Lower leg skin (tissue), 4 donors: ENCODE results near the gene IYD. TPM values are rescaled to one million over a fixed set of nuclear protein-coding genes. Genes with fewer than 3 reads are reported as not detected.
"Not testable (repeated sequence)": the region's sequence is repeated elsewhere in the genome, so short reads cannot be mapped to it uniquely, and the experiment has no call there.

Source experiments
- DNase-seq, 2 donors: peaks; one replicate each; pipeline ENCODE4 v3.0.0-alpha.2; 2019; ENCODE audit warnings: low spot score in 2 of 2
- H3K4me3 ChIP-seq: fragments of 200-600 bp; sonication (generic); 2 replicates; pipeline ENCODE4 v1.5.1; 2017; ENCODE audit warnings: mild to moderate bottlenecking, low read depth; ENCODE audit not compliant: poor library complexity, severe bottlenecking
- POLR2A ChIP-seq, 2 donors: fragments of 450-650 bp; IDR thresholded peaks; one replicate each; pipeline ENCODE4 v1.6.1; 2016 to 2017; ENCODE audit warnings: antibody characterized with exemption in 2 of 2, mild to moderate bottlenecking in 1 of 2, moderate library complexity in 1 of 2
- WGBS, 2 donors: methylation state at CpG; one replicate each; pipeline ENCODE4 v1.1.5; 2018; 5-methylcytosine and 5-hydroxymethylcytosine counted together
- intact Hi-C: fragments of 100-400 bp; cut with DNase I; formaldehyde crosslinking; loops from one replicate; pipeline ENCODE4 v1.15.0; 2023; ENCODE audit warnings: low total_unique reads
- total RNA-seq, 4 donors: library from RNA; depleted of rRNA; stranded (reverse); fragments of >200 nt; gene quantifications; one replicate each; pipeline ENCODE4 v1.1.0, GENCODE V29; 2016
- TF ChIP-seq, protein P1 (sequence below), 3 donors: fragments of 450-650 bp; IDR thresholded peaks; one replicate each; pipeline ENCODE4 v1.5.1; 2016; ENCODE audit warnings: antibody characterized with exemption in 3 of 3, mild to moderate bottlenecking in 3 of 3, moderate library complexity in 2 of 3

Gene IYD
- total RNA-seq, 4 donors from 2014 or later, result 0.42 to 3.1 (median 0.99) TPM

DNA sequence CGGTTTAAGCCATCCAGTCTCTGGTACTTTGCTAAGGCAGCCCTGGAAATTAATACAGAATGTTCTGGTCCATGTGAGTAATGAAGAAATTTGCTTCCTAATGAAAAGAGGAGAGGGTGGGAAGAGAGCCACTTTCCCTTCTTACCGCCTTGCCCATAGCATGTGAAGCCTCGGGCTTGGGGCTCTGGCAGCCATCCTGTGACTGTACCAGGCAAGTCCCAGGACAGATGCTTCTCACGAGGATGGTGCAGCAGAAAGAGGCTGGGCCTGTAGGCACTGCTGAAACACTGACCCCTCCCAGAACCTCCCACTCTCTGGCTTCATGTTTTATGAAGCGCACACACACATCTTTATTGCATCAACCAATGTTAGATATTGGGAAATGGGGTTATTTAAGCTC, 74.8 kb downstream of the IYD start:
- H3K4me3 ChIP-seq, result no peak overlapping the region
- peak; percentile 71 to 93 for DNase-seq
- intact Hi-C loops, result no loop called here
- no peak for TF ChIP-seq POLR2A (IDR thresholded peaks at IDR 0.05)
- TF ChIP-seq, protein P1, sequence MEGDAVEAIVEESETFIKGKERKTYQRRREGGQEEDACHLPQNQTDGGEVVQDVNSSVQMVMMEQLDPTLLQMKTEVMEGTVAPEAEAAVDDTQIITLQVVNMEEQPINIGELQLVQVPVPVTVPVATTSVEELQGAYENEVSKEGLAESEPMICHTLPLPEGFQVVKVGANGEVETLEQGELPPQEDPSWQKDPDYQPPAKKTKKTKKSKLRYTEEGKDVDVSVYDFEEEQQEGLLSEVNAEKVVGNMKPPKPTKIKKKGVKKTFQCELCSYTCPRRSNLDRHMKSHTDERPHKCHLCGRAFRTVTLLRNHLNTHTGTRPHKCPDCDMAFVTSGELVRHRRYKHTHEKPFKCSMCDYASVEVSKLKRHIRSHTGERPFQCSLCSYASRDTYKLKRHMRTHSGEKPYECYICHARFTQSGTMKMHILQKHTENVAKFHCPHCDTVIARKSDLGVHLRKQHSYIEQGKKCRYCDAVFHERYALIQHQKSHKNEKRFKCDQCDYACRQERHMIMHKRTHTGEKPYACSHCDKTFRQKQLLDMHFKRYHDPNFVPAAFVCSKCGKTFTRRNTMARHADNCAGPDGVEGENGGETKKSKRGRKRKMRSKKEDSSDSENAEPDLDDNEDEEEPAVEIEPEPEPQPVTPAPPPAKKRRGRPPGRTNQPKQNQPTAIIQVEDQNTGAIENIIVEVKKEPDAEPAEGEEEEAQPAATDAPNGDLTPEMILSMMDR (IDR thresholded peaks at IDR 0.05), result no peak
- WGBS, 2 donors, result 20 to 31% methylated on average over 4 of the region's 5 CpGs

DNA sequence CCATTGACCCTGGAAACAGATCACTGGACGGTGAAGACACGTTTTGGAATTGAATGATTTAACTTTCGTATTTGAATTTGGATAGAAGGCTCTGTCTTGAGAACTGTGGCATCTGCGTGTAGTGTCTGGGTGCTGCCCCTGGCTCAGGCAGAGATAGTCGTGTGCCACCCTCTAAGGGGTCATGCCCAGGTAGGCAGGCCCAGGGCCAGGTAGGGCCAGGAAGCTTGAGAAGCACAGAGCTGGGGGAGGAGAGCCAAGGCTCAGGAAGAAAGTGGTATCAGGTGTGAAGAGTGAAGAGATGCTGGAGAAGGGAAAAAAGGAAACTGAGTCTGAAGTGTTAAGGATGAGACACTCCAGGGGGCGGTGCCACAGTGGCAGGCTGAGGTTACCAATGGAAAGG, 75.5 kb downstream of the IYD start:
- 63 to 71% methylated on average over 6 of the region's 6 CpGs for WGBS, 2 donors
- intact Hi-C loops, result no loop called here

DNA sequence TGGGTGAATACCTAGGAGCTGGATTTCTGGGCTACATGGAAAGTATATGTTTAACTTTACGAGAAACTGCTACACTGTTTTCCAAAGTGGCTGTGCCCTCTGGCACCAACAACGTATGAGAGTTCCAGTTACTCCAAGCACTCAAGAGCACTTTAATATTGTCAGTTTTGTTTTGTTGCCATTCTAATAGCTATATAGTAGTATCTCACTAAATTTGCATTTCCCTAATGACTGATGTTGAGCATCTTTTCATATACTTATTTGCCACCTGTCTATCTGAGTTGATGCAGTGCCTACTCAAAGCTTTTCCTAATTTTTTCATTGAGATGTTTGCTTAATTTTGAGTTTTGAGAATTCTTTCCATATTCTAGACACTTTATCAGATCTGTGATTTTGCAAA, 76.7 kb downstream of the IYD start:
- no peak overlapping the region for H3K4me3 ChIP-seq
- intact Hi-C loops, result no loop called here
- TF ChIP-seq POLR2A (IDR thresholded peaks at IDR 0.05), result no peak
- TF ChIP-seq, protein P1 (IDR thresholded peaks at IDR 0.05), result no peak
- 86 to 87% methylated on average over 2 of the region's 2 CpGs for WGBS, 2 donors
- no peak for DNase-seq

More for the DNA sequence above, 75.5 kb downstream of the IYD start:
- no peak overlapping the region for H3K4me3 ChIP-seq
- no peak for DNase-seq
- no peak for TF ChIP-seq POLR2A (IDR thresholded peaks at IDR 0.05)
- TF ChIP-seq, protein P1 (IDR thresholded peaks at IDR 0.05), result no peak

DNA sequence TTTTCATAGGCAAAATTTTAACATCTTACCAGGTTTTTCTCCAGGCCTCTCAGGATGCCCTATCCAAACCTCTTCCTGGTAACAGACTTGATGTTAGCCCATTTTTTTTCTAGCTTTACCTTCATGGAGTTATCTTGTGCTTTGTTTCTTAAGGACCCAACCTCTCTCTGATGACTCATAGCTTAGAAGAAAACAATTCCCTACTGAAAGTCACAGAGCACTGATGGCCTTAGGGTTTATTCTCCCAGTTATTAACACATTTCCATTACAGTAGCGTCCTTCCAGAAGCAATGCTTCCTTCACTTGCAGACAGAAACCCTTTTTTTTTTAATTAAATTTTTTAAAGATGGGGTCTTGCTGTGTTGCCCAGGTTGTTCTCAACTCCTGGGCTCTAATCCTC, 79.4 kb downstream of the IYD start:
- WGBS, 2 donors, result 64 to 66% methylated on average over 1 of the region's 1 CpG
- H3K4me3 ChIP-seq, result no peak overlapping the region
- TF ChIP-seq POLR2A (IDR thresholded peaks at IDR 0.05), result no peak
- TF ChIP-seq, protein P1 (IDR thresholded peaks at IDR 0.05), result no peak
- intact Hi-C loops, result no loop called here
- no peak for DNase-seq

DNA sequence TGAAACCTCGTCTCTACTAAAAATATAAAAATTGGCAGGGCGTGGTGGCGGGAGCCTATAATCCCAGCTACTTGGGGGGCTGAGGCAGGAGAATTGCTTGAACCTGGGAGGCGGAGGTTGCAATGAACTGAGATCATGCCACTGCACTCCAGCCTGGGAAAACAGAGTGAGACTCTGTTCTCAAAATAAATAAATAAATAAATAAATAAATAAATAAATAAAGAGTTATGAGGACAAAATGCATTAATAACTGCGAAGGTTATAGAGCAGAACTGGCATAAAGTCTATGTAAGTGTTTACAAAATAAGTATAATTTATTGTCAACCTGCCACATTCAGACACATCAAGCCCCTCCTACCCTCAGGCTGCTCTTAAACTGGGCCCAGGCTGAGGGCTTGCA, 80.2 kb downstream of the IYD start:
- WGBS, 2 donors, result 94 to 95% methylated on average over 5 of the region's 5 CpGs
- DNase-seq, H3K4me3 ChIP-seq, intact Hi-C loops: not testable (repeated sequence)

DNA sequence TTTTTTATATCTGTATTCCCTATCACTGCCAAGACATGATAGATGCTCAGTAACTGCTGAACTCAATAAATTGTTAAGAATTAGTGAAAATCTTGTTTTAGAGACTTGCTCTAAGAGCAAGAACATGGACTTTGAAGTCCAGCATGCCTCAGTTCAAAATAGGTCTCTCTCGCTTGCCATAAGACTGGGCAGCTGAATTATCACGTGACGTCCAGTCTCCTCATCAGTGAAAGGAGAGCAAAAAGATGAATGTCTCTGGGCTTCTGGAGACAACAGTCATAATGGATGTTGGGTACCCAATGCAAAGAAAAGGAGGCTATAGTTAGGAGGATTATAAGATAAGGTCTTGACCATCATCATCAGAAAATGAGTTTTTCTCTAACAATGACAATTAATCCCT, 82.1 kb downstream of the IYD start:
- intact Hi-C loops, result no loop called here
- WGBS, 2 donors, result 96 to 97% methylated on average over 3 of the region's 3 CpGs
- no peak for TF ChIP-seq POLR2A (IDR thresholded peaks at IDR 0.05)
- TF ChIP-seq, protein P1 (IDR thresholded peaks at IDR 0.05), result no peak
- no peak overlapping the region for H3K4me3 ChIP-seq
- no peak for DNase-seq
